GM19351 (cell line): Measurements from ENCODE around the gene CLEC4M.
"Not testable (repeated sequence)": the region's sequence is repeated elsewhere in the genome, so short reads cannot be mapped to it uniquely, and the experiment has no call there.

ENCODE experiments used
- ATAC-seq: cut with Tn5 transposase; IDR thresholded peaks from one replicate; pipeline ENCODE4 v1.9.1; 2021; ENCODE audit warnings: mild to moderate bottlenecking, moderate library complexity; ENCODE audit not compliant: unreplicated experiment

CLEC4M gene

DNA sequence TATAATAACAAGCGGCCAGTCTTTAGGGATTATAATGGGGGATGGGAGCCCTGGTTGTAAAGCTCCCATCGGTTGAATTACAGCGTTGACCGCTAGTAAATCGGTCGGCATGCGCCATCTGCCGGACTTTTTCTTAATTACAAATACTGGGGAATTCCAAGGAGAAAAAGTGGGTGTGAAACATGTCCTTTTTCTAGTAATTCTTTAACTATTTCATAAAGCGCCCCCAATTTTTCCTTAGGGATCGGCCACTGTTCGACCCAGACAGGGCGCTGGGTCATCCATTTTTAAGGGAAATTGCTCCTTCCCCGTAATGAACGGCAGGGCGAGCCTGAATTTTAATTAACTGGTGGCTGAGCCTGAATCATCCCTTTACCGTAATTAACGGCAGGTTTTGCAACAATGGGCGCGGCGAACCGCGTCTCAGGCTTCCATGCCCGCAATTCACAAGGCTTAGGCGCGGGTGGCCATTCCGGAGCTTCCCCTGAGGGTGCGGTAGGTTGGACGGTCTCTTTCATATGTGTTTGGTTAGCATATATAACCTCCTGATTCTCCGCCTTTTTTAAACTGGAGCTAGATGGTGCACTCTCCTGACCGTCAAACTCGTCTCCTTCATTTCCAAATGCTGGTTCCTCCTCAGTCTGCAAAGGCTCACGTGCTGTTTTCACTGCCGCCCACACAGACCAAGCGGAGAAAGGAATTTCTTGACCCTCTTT lies 36.8 kb downstream of the CLEC4M start:
- ATAC-seq = no peak

DNA sequence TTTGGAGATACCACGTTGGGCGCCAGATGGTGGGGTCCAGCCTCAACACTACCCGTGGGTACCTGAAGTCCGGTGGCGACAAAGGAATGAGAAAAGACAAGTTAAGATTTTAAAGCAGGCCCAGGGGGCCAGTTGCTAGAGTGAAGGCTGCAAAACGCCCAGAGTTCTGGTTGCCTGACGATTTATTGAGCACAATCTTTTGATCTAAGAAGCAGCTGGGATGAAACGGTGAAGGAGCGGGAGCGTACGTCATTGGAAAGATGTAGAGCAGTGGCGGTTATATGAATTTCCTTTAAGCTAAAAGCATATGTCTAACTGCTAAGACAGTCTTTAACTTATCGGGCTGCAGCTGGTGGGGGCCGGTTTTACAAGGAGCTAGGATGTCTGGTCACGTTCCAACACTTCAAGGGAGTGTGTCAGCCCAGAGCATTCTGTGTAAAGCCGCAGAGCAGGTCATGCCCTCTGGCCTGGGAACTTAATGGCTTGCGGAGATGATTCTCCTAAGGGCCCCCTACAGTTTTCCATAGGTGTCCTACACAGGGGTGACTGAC lies 38.1 kb downstream of the CLEC4M start:
- ATAC-seq = no peak

GRCh38 chr19:7806234-7806633 lies 43.2 kb downstream of the CLEC4M start:
- ATAC-seq = no peak

DNA sequence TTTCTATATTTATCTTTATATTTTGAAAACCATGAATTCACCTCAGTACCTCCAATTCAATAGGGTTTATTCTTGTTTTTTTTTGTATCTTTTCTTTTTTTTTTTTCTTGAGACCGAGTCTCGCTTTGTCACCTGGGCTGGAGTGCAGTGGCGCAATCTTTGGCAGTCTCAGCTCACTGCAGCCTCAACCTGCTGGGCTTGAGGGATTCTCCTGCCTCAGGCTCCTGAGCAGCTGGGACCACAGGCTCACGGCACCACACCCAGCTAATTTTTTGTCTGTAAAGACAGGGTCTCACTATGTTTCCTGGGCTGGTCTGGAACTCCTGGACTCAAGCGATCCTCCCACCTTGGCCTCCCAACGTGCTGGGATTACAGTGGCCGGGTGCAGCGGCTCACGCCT lies 43.8 kb downstream of the CLEC4M start:
- ATAC-seq = no peak

DNA sequence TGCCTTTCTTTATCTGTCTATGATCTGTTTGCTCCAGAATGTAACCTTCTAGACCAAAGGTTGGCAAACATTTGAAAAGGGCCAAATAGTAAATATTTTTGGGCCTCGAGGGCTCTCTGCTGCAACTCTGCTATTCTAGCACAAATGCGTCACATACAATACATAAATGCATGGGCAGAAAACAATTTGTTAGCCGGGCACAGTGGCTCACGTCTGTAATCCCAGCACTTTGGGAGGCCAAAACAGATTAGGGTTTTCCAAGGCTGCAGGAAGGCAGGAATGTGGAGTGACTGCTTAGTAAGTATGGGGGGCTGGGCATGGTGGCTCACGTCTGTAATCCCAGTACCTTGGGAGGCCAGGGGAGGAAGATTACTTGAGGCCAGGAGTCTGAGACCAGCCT lies 45.1 kb downstream of the CLEC4M start:
- no peak for ATAC-seq

DNA sequence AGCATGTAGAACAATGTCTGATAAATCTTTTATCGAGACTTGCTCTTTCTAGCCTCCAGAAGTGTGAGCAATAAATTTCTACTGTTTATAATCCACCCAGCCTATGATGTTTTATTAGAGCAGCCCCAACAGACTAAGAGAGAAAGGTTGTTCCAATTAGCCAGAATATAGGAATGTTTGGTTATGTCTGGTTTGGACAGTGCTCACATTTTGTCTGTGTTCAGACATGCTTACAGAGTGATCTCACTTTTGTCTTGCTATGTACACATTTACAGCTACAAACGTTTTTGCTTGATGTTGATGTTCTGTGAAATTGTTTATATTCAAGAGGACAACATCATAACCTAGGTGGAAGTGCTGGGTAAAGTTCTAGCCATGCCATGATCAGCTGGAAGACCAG lies 48.9 kb downstream of the CLEC4M start:
- ATAC-seq = no peak

GRCh38 chr19:7815325-7815724 lies 52.3 kb downstream of the CLEC4M start:
- ATAC-seq = no peak

GRCh38 chr19:7816040-7816439 lies 53.0 kb downstream of the CLEC4M start:
- not testable (repeated sequence) for ATAC-seq

DNA sequence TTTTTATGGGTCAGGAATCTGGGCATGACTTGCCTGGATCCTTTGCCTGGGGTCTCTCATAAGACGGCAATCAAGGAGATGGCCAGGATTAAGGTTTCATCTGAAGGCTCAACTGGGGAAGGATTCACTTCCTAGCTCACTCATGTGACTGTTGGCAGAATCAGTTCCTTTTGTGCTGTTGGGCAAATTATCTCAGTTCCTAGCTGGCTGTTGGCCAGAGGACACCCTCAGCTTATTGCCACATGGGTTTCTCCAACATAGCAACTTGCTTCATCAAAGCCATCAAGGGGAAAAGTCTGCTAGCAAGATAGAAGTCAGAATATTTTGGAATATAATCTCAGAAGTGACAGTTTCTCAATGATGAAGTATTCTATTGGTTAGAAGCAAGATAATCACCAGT lies 54.8 kb downstream of the CLEC4M start:
- no peak for ATAC-seq

- no peak for ATAC-seq
Observed at GRCh38 chr19:7818806-7819205, 55.8 kb downstream of the CLEC4M start.
